Midbrain (tissue), 1 donor: Measurements from ENCODE around the gene SUSD4.

ENCODE experiments used
- DNase-seq: peaks from one replicate; lab custom pipeline; 2025; lab: John Stamatoyannopoulos, UW

The SUSD4 gene

GRCh38 chr1:223328566-223328965 lies 35.4 kb downstream of the SUSD4 start:
- no peak for DNase-seq

GRCh38 chr1:223326776-223327175 lies 37.2 kb downstream of the SUSD4 start:
- DNase-seq = no peak

- DNase-seq = no peak
Measured at GRCh38 chr1:223323491-223324484, 40.2 kb downstream of the SUSD4 start.

GRCh38 chr1:223322868-223323267 lies 41.1 kb downstream of the SUSD4 start:
- no peak for DNase-seq

- DNase-seq = no peak
Measured at GRCh38 chr1:223320959-223321358, 43.0 kb downstream of the SUSD4 start.

GRCh38 chr1:223319905-223320580 lies 43.9 kb downstream of the SUSD4 start:
- DNase-seq = no peak

GRCh38 chr1:223319398-223319797 lies 44.6 kb downstream of the SUSD4 start:
- no peak for DNase-seq

GRCh38 chr1:223316082-223316481 lies 47.9 kb downstream of the SUSD4 start:
- no peak for DNase-seq

- no peak for DNase-seq
Measured at GRCh38 chr1:223315665-223316064, 48.3 kb downstream of the SUSD4 start.

GRCh38 chr1:223313415-223313754 lies 50.6 kb downstream of the SUSD4 start:
- no peak for DNase-seq

- DNase-seq = no peak
Measured at GRCh38 chr1:223312705-223313414, 51.1 kb downstream of the SUSD4 start.

- DNase-seq = no peak
Measured at GRCh38 chr1:223312273-223312672, 51.7 kb downstream of the SUSD4 start.

GRCh38 chr1:223311826-223312225 lies 52.1 kb downstream of the SUSD4 start:
- no peak for DNase-seq

- no peak for DNase-seq
Measured at GRCh38 chr1:223308136-223308535, 55.8 kb downstream of the SUSD4 start.

GRCh38 chr1:223307544-223307943 lies 56.4 kb downstream of the SUSD4 start:
- DNase-seq = no peak

- DNase-seq = no peak
Measured at GRCh38 chr1:223304931-223305330, 59.0 kb downstream of the SUSD4 start.

GRCh38 chr1:223301371-223301770 lies 62.6 kb downstream of the SUSD4 start:
- no peak for DNase-seq

- no peak for DNase-seq
Measured at GRCh38 chr1:223299553-223299952, 64.4 kb downstream of the SUSD4 start.

GRCh38 chr1:223298701-223299100 lies 65.3 kb downstream of the SUSD4 start:
- DNase-seq = no peak

- DNase-seq = no peak
Measured at GRCh38 chr1:223297800-223298199, 66.2 kb downstream of the SUSD4 start.

- DNase-seq = no peak
Measured at GRCh38 chr1:223291796-223292195, 72.2 kb downstream of the SUSD4 start.

GRCh38 chr1:223290397-223290796 lies 73.6 kb downstream of the SUSD4 start:
- DNase-seq = no peak

GRCh38 chr1:223289621-223290020 lies 74.4 kb downstream of the SUSD4 start:
- DNase-seq = no peak
